GM21390 (cell line): Measurements from ENCODE around the gene RGS8.

Experiments
- ATAC-seq: cut with Tn5 transposase; IDR thresholded peaks from one replicate; pipeline ENCODE4 v1.9.1; 2021; ENCODE audit not compliant: unreplicated experiment

RGS8 gene, protein sequence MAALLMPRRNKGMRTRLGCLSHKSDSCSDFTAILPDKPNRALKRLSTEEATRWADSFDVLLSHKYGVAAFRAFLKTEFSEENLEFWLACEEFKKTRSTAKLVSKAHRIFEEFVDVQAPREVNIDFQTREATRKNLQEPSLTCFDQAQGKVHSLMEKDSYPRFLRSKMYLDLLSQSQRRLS

DNA sequence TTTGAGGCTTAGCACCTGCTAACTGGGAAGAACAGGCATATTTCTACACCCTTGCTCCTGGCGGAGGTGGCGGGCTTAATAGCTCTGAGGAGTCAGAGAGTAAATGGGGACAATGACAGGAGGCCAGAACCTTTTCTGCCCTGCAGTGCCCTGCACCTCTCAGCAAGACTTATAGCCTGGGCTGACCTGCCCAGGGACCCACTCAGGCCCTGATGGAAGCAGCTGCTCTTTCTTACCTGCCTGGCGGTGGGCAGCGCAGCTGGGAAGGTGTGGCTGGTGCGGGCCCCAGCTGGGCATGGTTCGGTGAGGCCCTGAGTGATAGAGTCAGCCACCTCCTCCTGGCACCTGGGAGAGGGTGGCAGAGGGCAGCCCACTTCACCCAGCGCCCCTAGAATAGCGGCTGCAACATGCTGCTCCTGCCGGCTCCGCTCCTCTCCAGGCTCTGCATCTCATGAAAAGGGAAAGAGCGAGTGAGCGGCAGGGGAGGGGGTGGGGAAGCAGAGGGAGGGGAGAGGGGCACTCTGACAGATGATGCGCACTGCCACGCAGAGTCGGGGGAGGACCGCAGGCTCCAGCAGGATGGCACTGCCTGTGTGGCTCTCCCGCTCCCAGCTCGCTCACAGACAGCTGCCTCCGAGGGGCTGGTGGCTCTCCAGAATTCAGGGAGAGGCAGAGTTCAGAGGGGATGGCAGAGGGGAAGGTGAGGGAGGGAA, at the start of gene RGS8:
Gene RGS8 (minus strand): TSS at position 472 of the 713 bp plus-strand sequence. CDS start 14,938 bp downstream, outside the sequence.
- ATAC-seq, result no peak

DNA sequence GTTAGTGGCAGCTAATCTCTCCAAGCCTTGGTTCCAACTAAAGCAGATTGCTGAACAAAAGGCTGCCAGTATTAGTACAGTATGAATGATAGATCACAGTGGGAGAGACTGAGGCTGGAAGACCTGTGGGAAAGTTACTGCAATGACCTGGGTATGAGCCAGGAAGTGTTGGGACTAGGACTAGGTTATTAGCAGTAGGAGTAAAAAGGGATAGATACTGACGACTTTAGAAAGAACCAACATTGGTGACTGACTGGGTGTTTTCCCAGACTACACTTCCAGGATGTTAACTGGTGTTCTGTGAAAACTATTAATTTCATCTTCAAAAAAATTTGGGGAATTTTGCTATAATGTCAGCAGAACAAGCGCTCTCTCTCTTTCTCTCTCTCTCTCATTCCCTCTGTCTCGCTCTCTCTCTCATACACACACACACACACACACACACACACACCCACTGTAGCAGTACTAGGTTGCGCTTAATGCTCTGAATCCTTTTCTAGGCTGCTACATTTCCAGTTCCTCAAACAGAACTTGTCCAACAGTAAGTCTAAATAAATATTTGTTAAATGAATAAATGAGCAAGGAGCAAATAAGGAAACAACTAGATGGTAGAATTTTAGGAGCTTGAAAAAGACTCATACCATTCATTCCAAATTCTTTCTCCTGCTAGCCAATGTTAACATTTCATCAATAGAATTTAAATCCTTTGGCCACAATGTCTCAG, 47.6 kb upstream of the RGS8 start:
- ATAC-seq, result no peak

DNA sequence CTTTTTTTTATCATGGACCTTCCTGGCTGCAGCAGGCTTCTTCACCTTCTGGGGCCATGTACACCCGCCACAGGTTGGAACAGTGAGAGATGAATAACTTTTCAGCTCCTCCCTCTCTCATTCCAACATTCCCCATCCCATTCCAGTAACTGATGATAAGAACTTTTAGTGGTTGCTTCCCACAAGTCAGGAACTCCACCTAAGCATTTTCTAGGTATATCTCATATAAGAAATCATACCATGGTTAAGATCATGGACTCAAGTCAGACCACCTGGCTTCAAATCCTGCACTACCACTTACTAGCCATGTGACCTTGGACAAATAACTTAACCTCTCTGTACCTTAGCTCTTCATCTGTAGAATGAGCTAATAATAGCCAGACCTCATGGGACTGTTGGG, 42.5 kb upstream of the RGS8 start:
- ATAC-seq, result no peak

DNA sequence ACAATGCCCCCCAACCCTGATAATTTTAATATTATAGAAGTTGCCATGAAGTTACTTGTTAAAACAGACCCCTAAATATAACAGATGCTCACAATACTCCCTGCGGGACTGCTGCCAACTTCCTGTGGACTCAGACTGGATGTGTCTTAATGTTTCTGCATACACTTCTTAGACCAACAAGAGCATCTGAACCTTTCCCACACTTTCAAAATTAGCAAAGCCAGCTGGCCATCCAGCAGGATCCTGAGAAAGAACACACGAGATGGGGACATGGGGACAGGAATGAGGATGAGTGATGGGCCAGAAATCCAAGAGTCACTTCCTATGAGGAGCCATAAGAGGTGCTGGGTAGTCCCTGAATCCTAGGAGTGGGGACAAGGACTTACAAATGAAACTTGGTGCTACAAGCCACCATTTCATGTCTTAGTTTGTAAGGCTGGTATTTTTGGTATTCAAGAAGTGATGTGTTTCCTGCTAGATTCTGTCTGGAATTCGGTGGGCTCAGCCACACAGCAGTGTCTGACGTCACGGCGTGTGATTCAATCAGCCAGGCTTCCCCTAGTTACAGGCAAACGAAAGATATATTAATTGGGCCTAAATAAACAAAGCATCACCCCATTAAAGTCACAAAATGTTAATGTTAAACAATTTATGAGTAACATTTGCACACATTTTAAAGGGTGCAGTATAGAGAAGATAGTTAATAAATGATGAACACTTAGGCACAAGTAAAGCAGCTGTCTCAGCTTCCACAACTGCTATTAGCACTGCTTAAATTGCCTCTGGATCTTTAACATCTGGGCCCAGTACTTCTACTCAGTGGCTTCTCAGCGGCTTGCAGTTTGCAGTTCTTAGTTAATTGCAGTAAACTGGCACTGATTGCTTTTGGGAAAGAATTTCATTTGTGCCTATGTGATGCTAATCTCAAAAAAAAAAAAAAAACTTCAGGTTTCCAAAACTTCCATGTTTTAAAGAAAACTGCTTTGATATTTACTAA, 41.2 kb upstream of the RGS8 start:
- no peak for ATAC-seq

DNA sequence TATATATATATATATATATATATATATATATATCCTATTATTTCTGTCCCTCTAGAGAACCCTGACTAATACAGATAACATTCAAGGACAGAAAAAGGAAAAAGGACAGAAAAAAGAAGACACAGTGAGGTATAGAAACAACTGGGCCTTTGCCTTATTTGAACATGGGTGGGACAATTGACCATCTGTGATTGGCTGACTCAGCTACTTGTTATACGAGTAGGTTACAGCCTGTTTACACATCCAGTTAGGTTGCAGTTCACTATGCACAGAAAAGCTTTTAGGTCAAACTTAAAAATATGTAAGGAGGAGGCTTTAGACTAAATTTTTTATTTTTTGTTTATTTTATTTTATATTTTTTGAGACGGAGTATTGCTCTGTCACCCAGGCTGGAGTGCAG, 39.8 kb upstream of the RGS8 start:
- no peak for ATAC-seq

DNA sequence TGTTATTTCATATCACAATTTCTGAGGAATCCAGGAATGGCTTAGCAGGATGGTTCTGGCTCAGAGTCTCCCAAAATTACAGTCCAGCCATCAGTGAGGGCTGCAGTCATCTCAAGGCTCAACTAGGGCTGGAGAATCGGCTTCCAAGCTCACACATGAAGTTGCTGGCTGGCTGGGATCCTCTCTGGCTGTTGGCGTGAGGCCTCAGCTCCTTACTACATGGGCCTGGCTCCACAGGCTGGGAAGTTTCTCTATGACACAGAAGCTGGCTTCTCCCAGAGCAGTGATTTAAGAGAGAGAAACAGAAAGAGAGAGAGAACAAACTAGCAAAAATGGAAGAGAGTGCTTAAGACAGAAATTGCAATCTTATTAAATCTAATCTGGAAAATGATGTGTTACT, 38.8 kb upstream of the RGS8 start:
- ATAC-seq, result no peak

DNA sequence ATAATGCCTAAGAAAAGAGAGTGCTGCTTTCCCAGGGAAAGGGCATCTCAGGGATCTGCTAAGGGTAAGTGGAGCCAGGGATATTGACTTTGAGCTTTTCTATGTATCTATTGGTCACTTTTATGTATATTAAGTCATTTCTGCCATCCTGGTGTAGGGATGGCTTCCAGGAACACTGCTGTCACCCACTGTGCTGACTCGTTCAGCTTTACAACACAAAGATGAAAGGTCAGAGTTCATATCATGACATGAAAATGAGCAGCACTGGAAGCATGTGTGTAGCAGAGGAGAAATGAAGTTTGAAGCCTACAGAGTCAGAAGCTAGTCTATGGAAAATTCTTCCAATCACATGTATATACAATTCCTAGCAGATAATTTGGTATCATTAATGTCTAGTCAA, 37.1 kb upstream of the RGS8 start:
- no peak for ATAC-seq

DNA sequence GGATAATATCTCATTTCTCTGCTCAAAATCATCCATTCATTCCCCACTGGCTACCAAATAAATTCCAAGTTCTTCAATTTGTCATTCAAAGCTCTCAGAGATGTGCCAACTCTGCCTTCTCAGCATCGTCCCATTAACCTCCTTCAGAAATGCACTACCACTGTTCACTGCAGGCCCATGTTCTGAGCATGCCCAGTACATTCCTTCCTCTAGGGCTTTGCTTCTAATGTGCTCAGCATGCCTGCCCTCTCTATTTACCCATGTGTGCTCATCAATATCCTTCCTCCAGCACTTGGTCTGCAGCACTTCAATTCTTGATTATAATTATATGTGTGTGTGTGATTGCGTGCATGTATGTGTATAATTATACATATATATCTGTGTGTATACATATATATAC, 36.1 kb upstream of the RGS8 start:
- no peak for ATAC-seq

DNA sequence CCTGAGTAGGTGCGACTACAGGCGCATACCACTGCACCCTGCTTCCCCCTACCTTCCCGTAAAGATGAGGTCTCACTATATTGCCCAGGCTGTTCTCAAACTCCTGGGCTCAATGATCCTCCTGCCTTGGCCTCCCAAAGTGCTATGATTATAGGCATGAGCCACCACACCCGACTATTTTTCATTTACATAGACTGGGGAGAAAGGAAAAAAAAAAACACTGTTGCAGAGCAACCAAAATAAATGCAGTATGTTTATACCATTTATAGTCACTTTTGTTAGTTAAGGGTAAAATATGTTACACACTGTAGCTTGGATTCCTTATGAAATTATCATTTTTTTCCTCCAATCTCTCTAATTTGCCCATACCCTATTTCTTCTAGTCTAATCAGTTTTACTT, 35.2 kb upstream of the RGS8 start:
- ATAC-seq, result no peak

DNA sequence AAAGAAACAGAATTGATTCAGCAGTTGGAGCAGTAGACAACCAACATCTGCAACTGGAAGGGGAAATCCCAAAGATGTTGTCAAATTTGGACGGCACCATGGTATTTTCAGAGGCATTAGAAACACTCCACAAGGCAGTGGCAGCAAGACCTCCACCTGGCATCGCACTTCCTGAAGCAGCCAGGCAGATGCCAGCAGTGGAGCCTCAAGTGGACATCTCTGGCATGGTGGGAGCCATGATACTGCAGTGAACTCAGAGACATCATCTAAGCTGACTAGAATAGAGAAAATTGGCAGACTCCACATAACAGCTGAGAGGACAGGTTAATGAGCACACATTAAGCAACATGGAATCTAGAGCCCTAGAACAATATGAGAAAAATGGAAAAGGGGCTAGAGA, 33.9 kb upstream of the RGS8 start:
- ATAC-seq, result no peak

DNA sequence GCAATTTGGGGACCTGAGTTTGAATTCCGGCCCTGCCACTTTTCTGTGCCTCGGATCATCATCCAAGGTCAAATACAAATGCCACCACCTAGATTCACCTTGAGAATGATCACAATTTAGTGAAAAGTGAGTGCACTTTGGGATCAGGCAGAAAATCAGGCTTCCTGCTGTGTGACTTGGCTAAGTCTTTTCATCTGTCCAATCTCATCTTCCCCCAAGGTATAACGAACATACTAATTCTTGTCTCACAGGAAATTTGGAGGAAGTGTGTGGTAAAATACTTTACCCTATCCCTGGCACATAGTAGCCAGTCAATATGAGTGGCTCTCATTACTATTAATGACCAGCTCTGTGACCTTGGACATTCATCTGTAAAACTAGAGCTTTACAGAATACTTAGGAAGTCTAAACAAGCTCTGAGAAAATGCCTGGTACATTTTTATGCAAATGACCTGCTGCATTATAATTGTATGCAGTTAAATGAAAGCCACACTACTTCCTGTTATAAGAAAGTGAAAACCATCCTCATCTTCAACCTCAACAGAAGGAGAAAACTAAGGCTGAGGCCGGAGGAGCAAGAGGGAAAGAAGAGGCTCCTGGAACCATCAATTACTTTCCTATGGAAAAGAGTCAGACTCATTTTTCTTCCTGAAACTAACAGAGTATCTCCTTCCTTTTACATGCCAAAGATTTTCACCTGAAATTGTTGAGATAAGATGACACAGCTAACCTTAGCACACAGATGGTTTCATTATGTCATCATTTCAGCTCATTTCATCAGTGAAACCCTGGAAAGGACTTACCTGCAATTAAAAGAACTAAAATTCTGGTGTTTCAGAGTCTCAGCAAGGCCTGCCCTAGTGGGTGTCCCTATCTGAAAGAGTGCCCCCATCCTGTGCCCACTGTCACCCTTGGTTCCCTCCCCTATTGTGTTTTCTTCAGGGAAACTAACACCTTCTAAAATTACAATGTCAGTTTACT, 32.6 kb upstream of the RGS8 start:
- peak; percentile 78 for ATAC-seq

DNA sequence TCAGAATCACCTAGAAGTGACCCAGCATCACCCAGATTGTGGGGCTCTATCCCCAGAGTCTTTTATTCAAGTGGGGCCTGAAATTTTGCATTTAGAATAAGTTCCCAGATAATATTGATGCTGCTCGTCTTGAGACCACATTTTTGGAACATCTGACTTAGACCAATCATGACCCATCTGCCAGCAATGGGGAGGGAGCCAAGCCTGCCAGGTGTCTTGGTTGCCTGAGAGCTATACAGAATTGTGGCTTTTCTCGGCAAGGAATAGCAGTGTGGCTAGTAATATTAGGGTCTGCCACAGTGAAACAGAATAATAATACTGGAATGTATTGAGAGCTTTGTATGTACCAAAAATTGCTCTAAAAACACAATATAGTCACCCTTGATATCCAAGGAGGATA, 31.1 kb upstream of the RGS8 start:
- no peak for ATAC-seq

DNA sequence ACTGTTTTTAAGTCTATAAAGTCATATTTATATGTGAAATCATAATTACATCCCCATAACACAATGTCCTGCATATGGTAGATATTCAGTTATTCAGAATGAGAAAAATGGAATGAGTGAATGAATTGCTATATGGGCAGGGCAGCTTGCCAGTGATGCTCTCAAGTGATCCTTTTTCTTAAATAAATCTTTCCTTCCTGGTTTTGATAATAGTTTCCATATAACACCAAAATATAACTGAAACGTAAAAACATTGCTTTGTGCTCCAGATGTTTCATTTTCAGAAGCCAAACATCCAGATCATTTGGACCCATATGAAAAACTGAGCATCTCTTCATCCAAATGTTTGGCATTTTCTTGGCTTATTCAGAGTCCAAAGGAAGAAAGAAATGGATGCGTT, 30.2 kb upstream of the RGS8 start:
- ATAC-seq, result no peak

DNA sequence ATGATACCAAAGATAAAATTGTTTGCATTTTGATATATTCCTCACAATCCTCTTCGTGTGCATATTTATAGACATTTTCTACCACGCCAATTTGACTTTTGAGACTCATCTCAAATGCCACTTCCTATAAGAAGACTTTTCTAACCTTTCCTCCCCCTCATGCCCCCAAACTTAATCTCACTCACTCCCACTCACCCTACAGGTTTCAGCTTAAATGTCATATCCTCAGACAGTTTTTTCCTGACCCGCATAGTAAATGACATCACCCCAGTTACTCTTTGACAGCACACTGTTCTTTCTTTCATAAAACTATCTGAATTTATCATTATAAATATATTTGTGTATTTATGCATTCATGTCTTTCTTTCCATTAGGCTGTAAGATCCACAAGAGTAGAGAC, 29.6 kb upstream of the RGS8 start:
- ATAC-seq, result no peak

DNA sequence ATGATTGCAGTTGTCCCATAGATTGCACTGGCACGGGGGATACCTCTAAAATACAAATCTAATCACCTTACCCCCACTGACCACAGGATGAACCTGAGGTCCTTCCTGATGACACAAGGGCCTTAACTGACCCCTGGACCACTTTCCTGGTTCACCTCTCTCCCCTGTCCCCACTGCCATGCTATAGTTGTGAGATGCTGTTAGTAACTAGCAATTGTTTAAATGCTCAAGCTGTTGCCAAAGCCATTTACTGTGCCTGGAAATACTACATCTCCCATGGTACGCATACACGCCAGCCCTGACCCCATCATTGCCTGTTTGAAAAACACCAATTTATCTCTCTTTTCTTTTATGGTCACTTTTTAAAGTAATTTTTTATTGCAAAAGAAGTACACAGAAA, 29.1 kb upstream of the RGS8 start:
- ATAC-seq, result no peak

DNA sequence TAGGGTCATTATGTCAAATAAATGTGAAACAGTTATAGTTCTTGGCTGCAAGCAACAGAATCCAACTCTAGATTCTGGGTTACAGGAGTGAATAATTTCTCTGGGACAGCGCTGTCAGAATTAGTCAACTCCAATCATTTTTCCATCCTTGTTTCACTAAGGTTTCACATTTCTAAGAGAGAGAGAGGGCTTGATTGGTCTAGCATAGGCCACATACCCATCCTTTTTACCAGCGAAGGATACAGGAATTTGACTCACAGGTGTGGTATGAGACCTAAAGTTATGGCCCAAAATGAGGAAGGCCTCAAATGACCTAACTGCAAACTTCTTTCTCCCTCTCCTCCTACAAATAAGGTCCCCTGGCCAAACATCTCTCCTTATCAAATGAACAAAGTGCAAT, 25.5 kb upstream of the RGS8 start:
- no peak for ATAC-seq

DNA sequence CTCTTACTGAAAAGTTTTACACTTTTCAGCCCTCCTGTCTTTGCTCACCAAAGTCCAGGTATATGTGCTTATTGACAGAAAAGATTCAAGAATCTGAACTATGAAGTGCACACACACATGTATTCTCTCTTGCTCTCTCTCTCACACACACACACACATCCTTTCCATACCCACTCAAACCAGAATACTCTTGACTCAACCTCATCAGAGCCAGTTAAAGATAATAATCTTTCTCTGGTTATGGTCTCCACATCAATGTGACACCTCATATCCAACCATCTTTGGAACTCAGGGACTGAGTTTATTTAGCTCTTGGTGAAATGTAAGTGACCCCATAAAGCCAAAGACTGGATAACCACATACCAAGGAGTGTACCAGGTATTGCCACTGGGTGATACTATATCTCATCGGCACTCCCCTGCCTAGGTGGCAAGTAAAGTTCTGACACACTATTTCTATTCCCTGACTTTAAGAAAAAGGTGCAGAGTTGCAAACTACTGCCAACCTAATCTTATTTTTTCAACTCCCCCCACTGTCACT, 24.9 kb upstream of the RGS8 start:
- no peak for ATAC-seq

DNA sequence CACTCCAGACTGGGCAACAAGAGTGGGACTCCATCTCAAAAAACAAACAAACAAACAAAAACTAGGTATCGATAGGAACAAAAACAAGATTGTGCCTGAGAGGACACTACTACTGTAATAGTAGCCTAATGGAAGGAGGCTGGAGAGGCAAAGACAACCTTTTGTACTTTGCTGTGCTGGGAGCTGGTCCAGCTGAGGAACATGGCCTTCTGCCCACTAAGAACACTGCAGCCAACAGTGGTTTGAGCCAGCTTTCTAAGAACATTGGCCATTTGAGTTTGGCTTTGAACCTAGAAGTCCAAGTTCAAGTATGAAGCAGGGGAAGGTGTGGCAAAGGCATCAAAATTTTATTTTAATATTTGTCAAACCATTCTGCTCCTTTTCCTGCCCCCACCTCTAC, 22.7 kb upstream of the RGS8 start:
- no peak for ATAC-seq

DNA sequence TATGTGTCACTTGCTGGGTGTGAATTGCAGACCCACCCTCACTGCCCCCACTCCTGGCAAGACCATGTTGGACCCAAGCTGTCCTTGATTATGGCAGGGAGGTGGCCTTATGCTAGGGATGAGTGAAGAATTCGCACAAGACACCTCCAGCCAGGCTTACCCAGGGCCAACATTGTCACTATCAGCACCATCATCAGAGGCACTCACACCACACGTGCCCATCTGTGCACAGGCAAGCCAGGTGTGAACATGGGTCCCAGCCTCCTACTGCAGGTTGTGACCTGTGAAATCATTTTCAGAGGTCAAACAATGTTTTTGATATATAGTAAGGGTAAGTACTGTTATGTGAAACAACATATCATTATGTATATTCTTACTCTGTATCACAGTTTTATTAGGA, 20.3 kb upstream of the RGS8 start:
- no peak for ATAC-seq

DNA sequence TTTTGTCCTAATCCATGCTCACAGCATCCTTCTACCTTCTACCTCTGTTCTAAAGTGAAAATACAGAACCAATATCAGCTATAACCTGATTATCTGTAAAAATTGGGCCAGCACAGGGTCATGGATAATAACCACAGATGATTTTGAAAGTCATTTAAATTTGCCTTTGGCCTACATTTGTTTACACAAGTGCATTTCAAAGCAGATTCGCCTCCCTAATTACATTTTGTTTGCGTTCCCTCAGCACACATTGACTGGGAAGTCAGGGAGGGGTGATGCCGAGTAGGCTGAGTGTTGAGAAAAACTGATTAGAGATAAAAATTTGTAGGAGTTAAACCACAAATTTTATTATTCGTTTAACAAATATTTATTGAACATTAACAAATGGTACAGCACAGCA, 19.2 kb upstream of the RGS8 start:
- no peak for ATAC-seq
